ENCODE measurements around the gene RAB36.
A peak's percentile ranks its signal among the peaks of the same experiment; 100 is the strongest.

Gene RAB36, protein sequence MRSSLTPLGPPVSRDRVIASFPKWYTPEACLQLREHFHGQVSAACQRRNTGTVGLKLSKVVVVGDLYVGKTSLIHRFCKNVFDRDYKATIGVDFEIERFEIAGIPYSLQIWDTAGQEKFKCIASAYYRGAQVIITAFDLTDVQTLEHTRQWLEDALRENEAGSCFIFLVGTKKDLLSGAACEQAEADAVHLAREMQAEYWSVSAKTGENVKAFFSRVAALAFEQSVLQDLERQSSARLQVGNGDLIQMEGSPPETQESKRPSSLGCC

DNA sequence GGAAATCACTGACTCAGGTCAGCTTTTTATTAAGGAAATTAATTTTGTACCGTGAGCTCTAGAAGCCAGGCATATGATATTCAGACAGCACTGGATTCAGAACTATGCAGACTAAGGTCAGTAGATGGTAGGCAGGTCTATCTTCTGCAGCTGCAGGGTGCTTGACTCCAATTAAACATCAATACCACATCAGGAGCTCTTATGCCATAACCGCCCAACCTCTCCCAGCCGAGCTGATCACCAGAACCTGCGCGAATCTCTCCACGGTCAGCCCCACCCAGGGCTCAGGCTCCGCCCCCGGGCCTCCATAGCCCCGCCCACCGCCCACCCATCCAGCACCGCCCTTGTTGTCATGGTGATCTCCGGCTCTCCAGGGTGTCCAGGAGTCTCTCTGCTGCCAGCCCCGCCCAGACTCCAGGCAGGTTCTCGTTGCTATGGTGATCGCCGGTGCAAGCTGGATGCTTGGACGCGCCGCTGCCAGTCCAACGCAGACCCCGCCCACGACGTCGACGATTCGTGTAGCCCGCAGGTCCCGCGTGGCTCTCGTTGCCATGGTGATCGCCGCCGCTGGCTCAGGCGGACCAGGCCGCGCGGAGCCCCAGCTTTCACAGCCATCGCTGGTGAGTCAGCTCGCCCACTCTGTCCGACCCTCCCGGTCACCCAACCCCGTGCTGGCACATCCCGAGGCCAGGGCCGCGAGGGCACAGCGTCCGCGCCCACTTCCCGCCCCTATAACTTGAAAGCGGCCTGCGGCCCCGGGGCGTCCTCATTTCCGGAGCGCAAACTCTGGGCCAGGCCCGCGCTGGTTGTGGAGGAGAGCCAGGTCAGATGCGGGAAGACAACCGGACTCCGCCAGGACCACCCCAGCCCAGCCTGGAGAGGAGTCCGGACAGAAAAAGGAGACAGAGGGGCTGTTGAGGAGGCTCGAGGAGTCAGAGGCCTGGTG is at the start of gene RAB36:
TSS of gene RAB36 (plus strand) at position 546 of the 946 bp plus-strand sequence. CDS start 1,140 bp downstream, outside the sequence.
- peak; percentile 57 to 68 (median 65) for DNase-seq (ENCODE audit: low read depth in 2 of 3, low spot score in 2 of 3)

DNA sequence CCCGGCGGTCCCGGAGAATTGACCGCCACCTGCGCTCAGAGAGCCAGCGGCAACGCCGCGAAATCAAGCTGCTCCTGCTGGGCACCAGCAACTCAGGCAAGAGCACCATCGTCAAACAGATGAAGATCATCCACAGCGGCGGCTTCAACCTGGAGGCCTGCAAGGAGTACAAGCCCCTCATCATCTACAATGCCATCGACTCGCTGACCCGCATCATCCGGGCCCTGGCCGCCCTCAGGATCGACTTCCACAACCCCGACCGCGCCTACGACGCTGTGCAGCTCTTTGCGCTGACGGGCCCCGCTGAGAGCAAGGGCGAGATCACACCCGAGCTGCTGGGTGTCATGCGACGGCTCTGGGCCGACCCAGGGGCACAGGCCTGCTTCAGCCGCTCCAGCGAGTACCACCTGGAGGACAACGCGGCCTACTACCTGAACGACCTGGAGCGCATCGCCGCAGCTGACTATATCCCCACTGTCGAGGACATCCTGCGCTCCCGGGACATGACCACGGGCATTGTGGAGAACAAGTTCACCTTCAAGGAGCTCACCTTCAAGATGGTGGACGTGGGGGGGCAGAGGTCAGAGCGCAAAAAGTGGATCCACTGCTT is 49.4 kb upstream of the RAB36 start:
- DNase-seq (ENCODE audit: low read depth in 2 of 3, low spot score in 2 of 3), result no peak

DNA sequence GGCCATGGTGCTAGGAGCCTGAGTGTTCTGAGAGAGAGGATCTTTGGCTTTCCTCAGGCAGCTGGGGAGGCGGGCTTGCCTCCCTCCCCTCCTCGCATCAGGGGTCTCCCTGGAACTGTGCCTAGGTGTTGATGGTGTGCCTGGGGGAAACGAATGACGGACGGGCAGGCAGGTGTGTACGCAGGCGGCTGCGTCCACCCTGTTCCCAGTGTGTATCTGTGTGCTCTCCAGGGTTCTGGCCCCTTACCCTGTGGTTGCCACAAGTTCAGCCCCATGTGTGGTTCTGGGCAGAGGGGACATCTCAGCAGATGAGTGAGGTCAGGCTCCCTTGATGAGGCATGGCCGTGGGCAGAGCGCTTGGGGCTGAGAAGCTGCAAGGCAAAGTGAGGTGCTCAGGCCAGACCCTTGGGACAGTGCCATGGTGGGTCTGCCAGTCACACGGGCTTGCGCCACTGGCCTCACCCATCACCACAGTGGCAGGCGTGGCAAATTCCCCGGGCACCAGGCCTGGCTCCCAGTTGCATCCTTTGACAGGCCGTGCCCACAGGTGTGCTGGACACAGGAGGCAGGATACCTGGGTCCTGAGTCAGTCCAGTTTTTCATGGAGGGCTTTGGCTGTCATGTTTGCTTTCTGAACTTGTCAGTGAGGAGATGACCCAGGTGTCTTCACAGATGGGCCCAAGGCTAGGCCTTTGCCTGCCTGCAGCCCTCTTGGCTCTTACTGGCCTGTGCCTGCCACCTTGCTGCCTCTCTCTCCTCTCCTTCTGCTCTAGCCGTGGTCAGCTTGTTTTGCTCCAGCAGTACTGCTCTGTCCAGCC is 47.7 kb upstream of the RAB36 start:
- DNase-seq (ENCODE audit: low read depth in 2 of 3, low spot score in 2 of 3), result no peak

DNA sequence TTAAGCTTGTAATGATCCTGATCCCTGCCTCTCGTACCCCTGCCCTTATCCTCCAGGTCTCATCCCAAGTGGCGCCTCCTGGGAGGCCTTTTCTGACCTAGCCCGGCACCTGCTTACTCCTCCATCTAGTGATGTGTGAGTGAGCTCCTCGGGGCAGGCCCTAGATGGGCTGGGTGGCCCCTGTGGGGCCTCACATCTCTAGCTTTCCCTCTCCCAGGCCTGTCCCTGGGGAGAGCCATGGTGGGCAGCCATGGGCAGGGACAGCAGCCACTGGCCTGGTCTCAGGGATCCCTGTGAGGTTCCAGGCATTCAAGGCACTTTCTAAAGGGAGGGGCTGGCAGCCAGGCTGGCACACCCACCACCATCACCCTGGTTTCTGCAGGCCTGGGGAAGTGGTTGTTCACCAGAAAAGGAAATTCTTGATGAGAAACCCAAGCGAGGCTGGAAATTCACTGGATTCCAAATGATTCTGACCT is 47.0 kb upstream of the RAB36 start:
- no peak for DNase-seq (ENCODE audit: low read depth in 2 of 3, low spot score in 2 of 3)

DNA sequence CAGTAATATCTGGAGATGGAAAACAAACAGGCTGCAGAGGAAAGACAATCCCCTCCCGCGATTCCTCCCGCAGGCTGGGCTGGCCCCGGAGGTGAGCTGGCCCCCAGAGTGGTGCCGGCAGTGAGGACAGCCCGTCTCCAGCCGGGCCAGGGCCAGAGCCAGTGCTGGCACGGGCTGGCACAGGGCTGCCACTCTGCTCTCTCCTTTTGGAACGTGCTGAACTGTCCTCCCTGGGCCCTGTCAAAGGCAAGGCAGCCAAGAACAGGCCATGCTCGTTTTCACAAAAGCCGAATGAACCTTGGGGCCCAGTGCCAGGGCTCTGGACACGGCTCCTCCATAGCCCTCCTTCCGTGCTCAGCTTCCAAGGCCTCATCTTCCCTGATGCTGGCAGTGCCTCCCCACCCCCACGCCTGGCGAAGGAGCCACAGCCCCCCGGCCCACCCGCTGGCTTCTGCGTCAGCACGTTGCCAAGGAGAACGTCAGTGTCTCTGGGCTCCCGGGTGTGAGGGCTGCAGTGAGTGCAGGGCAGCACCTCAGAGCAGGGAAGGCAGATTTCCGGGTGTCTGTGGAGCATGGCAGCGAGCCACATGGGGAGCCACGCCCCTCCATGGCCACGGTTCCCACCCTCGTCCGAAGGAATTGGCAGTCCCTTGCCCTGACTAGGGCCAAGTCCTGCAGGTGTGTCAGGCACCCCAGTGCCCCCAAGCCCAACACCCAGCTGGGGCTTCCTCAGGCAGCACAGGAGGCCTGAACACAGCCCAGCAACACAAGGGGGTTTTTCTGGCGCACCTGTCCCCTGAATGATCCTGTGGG is 46.4 kb upstream of the RAB36 start:
- no peak for DNase-seq (ENCODE audit: low read depth in 2 of 3, low spot score in 2 of 3)

DNA sequence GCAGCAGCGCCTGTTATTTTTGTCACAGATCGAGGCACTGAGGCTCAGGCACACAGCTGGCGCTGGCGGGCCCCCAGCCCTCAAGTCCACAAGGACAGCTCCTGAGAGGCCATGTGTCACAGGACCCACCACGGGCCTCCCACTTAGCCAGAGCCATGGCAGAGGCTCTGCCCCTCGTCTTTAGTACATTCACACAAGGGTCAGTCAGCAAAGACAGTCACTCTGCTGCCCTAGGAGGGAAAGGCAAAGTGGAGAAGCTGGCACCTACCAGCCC is 45.8 kb upstream of the RAB36 start:
- DNase-seq (ENCODE audit: low read depth in 2 of 3, low spot score in 2 of 3), result no peak

DNA sequence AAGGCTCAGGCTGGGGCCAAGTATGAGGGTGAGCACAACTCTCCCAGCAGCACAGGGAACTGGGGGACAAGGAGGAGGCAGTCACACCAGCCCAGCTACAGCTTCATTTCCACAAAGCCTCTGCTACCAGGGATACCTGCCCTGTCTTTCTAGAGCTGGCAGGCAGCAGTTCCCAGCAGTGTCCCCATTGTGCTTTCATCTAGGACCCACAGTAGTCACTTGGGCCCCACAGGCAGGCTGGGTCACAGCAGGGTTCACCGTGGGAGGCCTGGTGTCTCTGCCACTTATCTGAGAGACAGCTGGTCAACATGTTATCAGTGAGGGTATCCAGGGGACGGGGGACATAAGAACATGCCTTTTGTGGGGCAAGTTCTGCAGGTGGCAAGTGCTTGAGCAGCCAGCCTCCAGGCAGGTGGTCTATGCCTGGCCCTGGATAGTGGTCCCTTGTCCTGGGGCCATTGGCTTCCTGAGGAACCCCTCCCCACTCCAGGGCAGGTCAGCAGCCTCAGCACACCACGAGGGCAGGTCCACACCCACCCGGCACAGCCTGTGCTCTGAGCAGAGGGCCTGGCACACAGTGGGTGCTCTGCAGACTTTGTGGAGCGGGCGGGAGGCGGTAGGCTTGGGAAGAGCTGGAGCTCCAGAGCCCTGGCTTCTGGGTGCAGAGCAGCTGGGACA is 45.0 kb upstream of the RAB36 start:
- no peak for DNase-seq (ENCODE audit: low read depth in 2 of 3, low spot score in 2 of 3)

DNA sequence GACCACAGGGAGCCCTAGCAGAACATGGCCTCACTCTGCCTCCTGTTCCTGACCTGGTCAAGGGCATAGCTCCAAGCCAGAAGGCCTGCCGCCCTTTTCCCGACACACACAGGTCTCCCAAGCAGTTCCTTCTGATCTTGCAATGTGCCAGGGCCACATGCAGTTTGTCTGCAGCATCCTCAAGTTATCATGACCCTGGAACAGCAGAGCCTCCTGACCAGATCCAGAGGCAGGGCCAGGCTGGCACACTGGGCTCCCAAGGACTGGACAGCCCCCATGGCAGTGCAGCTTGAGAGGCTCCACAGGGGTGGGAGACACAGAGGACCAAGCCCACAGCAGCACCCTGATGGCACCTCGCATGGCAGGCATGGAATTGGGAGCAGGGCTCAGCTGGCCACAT is 43.8 kb upstream of the RAB36 start:
- no peak for DNase-seq (ENCODE audit: low read depth in 2 of 3, low spot score in 2 of 3)

DNA sequence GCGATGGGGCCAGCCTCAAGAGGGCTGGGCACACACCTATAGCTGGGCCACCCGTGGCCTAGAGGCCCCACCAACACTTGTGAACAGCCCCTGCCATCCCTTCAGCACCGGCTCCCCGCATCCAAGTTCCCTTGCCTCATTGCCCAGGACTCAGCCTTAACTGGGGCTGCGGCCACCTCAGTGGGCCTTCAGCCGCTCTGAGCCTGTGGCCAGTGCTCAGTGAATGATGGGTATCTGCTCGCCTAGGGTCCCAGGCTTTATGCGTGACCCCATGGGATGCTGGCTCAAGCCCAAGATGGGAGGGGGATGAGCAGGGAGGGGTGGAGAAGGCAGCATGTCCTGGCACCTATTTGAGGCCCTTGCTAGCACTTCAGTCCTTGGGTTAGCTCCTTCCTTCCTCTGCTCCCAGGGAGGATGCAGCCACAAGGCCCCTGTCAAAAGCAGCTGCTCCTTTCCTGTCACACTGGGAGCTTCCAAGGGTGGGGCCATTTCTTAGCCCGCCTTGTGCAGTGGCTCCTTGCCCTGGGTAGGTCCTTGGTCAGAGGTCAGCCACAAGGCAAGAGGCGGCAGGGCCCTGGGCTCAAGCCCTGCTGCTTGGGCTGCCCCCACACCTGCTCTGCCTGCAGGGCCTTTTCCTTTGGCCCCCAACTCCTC is 43.1 kb upstream of the RAB36 start:
- no peak for DNase-seq (ENCODE audit: low read depth in 2 of 3, low spot score in 2 of 3)

DNA sequence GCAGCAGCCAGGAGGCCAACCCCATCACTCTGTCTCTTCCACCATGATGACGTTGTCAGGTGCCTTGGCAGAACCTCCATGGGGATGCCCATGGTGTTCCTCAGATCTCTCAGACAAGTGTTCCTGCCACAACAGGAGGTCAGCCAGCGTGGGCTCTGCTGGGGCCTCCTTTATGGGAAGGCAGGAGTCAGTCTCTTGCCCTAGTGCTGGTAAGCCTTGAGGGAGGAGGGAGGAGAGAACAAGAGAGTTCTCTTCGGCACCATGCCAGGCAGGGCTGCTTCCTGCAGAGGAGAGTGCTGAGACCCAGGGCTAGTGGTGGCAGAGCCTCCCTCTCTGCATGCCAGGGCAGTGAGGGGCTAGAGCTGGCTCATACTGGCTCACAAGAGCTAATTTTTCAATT is 42.5 kb upstream of the RAB36 start:
- DNase-seq (ENCODE audit: low read depth in 2 of 3, low spot score in 2 of 3), result no peak

DNA sequence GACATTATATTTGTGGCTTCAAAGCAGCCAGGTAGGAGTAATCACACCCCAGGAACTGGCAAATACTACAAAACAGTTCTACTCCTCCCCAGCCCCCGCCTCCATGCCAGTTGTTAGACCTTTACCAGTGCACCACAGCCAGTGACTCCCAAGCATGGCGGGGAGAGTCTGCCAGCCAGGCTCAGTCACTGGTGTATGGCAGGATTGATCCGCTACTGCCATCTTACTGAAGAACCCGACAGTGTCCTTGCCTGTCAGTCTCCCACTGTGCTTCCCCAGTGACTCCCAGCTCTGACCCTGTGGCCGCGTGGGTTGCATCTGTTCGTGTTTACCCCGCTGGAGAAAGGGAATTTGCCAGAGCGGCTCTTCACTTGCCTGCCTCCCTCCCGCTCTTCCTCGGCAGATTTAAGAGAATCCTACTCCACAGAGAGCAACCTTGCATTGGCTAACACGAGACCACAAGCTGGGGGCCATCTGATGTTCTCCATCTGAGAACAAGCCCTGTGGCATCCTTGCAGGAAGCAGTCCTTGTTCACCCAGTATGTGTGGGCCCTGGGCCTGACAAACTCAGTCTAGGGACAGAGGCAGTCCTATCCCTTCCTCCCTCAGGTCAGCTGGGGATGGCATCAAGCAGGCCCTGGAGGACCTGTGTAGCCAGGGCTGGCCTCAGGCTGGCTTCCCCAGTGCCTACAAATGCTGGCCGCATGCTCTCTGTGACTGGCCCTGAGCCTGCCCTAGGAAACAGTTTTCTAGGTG is 41.9 kb upstream of the RAB36 start:
- DNase-seq (ENCODE audit: low read depth in 2 of 3, low spot score in 2 of 3), result no peak

DNA sequence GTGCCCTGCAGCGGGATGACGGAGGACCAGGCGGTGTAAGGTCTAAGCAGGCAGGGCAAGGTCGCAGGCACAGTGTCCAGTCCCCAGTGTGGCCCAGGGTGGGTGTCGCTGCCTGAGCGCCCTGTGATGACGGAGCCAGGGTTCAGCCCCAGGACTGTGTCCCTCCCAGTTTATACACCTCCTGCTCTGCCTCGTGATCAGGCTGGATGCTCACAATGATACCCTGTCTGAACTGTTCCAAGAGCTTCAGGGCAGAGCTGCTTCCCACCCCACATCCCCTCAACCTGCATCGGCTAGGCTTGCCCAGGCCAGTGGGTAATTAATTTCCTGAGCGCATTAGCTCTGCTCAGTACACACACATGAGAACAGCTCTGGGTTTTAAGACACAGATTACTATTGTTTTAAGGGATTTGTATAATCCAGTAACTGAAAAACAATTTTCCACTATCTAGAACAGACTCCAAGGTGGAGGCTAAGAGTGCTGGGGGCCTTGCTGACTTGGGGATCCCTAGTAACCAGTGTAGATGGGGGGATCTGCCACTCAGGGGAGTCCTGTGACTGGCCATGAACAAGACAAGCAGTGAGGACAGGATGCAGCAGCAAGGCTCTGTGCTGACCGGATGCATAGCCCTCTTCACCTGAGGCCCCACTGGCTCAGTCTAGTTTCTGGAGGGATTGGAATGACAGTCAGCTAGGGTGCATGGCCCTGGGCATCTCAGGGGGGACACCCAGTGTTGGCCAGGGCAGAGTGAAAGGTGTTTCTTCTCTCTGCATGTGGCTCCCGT is 40.9 kb upstream of the RAB36 start:
- no peak for DNase-seq (ENCODE audit: low read depth in 2 of 3, low spot score in 2 of 3)

DNA sequence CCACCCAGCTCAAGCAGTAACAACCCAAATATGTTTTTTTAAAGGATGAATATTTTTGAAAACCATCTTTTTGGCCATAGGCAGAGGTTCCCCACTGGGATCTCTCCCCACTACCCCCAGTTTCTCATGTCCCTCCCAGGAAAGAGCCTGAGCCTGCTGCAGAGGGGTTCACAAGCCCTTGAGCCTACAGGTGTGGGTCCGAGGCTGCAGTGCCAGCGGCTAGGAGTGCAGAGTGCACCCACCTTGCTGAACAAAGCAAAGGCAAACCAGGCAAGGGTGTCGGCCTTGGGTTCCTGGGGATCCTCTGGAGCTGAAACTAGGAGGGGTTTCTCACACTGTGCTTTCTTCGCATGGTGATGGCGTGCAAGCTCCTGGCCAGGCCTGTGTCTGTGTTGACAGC is 40.0 kb upstream of the RAB36 start:
- DNase-seq (ENCODE audit: low read depth in 2 of 3, low spot score in 2 of 3), result no peak

DNA sequence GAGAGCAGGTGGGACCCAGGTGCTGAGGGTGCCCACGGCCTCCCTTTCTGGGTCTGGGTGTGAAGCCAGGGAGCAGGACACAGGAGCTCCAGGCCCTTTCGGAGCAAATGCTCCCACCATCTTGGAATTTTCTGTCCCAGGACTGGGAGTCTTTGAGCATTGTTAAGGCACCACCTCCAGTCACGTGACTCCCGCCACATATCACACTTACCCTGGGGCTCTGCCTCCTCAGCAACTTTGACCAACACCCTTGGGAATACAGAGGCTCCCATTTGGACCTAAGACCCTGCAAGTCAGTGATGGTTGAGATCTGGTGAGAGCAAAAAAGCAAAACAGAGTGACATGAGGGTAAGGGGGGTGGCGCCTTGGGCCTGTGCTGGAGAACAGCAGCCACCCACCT is 39.4 kb upstream of the RAB36 start:
- no peak for DNase-seq (ENCODE audit: low read depth in 2 of 3, low spot score in 2 of 3)

DNA sequence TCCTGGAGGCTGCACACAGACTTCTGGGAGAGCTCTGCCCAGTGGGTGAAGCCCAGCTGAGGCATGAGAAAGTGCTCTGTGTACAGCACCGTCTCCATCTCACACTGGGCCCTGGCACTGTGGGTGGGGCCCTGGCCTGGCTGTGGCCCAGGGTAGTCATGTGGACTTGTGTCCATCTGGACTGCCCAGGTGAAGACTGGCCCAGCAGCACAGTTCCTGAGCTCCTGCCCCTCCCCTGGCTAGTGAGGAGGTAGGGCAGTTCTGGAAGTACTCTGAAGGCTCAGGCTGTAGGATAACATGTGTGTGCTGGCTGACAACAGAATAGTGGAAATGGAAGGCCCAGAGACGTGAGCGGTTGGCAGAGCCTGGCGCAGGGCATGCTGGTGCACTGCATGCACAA is 38.9 kb upstream of the RAB36 start:
- no peak for DNase-seq (ENCODE audit: low read depth in 2 of 3, low spot score in 2 of 3)

DNA sequence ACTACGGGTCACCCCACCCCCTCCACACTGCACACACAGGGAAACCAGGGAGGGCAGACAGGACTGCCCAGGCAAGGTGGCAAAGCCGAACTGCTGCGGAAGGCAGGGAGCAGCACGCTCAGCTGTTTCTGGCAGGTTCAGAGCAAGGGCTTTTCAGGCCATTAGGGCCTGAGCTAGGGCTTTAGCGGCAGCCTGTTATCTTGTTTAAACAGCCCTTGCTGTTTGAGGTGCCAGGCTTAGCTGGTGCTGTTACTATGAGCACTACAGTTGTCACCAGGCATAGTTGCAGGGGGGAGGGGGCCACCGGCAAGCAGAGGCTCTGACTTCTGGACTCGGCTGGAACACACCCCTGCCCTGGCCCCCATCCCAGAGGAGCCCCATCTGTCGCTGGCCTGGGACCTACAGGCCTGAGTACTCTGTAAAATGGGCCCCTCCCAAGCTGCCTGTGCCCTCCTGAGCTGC is 38.3 kb upstream of the RAB36 start:
- no peak for DNase-seq (ENCODE audit: low read depth in 2 of 3, low spot score in 2 of 3)

DNA sequence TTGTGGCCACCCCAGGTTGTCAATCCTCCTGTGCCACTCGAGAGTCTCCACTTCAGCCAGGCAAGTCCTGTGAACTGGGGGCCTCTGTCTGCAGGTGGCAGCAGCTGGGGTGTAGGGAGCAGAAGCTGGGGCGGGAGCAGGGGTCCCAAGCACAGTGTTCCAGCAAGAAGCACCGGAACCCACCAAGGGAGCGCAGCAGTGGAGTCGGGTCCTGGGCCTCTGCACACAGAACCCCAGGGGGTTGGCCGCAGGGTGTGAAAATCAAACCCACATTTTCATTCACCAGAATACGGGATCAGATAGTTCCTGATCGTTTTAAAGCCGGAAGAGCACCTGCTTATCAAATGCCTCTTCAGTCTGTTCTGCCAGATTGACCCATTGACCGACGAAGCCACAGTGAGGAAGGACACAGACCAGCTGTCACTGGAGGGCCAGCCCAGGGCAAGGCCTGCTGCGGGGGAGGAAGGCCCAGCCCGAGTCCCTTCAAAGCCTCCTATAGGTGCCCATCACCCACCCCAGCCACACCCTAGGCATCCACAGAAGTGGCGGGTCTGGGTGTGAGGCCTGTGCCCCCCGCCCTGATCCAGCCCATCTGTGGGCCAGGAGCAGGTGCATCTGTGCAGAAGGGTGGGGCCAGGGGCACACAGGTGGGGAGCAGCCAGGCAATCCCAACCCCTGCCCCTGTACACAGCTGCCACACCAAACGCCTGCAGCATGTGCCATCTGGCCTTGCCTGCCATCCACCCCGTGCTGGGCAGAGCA is 37.6 kb upstream of the RAB36 start:
- DNase-seq (ENCODE audit: low read depth in 2 of 3, low spot score in 2 of 3), result no peak

All from activated CD8-positive, alpha-beta memory T cell treated with anti-CD3 and anti-CD28 coated beads for 48 hours (primary cell).